Measurements from ENCODE around the gene UBA52. TPM values are rescaled to one million over a fixed set of nuclear protein-coding genes. Genes with fewer than 3 reads are reported as not detected.

Gene UBA52
- total RNA-seq, 1 donor from 2014 or later: 1,121 TPM

Other genes with a start within 250 kb of the UBA52 start
- gene LSM4, start 248.8 kb upstream of the UBA52 start, total RNA-seq: 86.1 and 110 TPM in 2 replicates
- 12.1 and 14.8 TPM in 2 replicates for gene PGPEP1, start 231.3 kb upstream of the UBA52 start, total RNA-seq
- gene GDF15, start 185.7 kb upstream of the UBA52 start, total RNA-seq: 70.0 and 104 TPM in 2 replicates
- gene LRRC25, start 174.2 kb upstream of the UBA52 start, total RNA-seq: not detected in 2 replicates
- 44.0 and 45.8 TPM in 2 replicates for gene SSBP4, start 152.5 kb upstream of the UBA52 start, total RNA-seq
- gene ISYNA1, start 133.7 kb upstream of the UBA52 start, total RNA-seq: 26.0 and 33.6 TPM in 2 replicates
- 10.0 and 17.1 TPM in 2 replicates for gene ELL, start 49.8 kb upstream of the UBA52 start, total RNA-seq
- 137 and 167 TPM in 2 replicates for gene FKBP8, start 28.3 kb upstream of the UBA52 start, total RNA-seq
- 39.5 and 53.4 TPM in 2 replicates for gene KXD1, start 14.0 kb upstream of the UBA52 start, total RNA-seq
- 43.3 and 53.8 TPM in 2 replicates for gene REX1BD, start 16.9 kb downstream of the UBA52 start, total RNA-seq
- gene CRLF1, start 34.9 kb downstream of the UBA52 start, total RNA-seq: not detected in 2 replicates
- gene TMEM59L, start 41.0 kb downstream of the UBA52 start, total RNA-seq: not detected in 2 replicates
- 1.2 and 1.5 TPM in 2 replicates for gene KLHL26, start 65.2 kb downstream of the UBA52 start, total RNA-seq
- gene CRTC1, start 111.8 kb downstream of the UBA52 start, total RNA-seq: 0.44 and 0.79 TPM in 2 replicates
- gene COMP, start 219.4 kb downstream of the UBA52 start, total RNA-seq: not detected in 2 replicates

Measured in lung microvascular endothelial cell (primary cell).